HepG2 (cell line): ENCODE data around the gene PROM2. TPM values are rescaled to one million over a fixed set of nuclear protein-coding genes. Genes with fewer than 3 reads are reported as not detected.

Source experiments
- DMTF1 ChIP-seq: sonication (generic); formaldehyde crosslinking; IDR thresholded peaks from 2 replicates; pipeline ENCODE4 v1.4.0; 2020; ENCODE audit warnings: mild to moderate bottlenecking, missing genetic modification reagents
- HNF1B ChIP-seq: sonication (generic); formaldehyde crosslinking; IDR thresholded peaks from 2 replicates; pipeline ENCODE4 v1.5.1; 2020; ENCODE audit warnings: mild to moderate bottlenecking, moderate library complexity, missing genetic modification reagents
- HNF4G ChIP-seq, 2 experiments: sonication (generic) in 1 of 2; formaldehyde crosslinking in 1 of 2; IDR thresholded peaks; 2 replicates each; pipeline versions ENCODE4 v1.4.0 to v1.6.1; 2011 to 2020; ENCODE audit warnings: borderline replicate concordance in 2 of 2, low read depth in 2 of 2, mild to moderate bottlenecking in 2 of 2, low read length in 1 of 2, missing genetic modification reagents in 1 of 2, moderate library complexity in 1 of 2
- KDM2A ChIP-seq: sonication (generic); formaldehyde crosslinking; IDR thresholded peaks from 2 replicates; pipeline ENCODE4 v1.4.0; 2020; ENCODE audit warnings: low read depth, missing genetic modification reagents, borderline replicate concordance
- MIXL1 ChIP-seq: IDR thresholded peaks from 2 replicates; pipeline ENCODE4 v1.6.1; 2016
- MTA3 ChIP-seq: sonication (generic); formaldehyde crosslinking; IDR thresholded peaks from 2 replicates; pipeline ENCODE4 v1.4.0; 2020; ENCODE audit warnings: missing genetic modification reagents
- NFAT5 ChIP-seq: sonication (generic); formaldehyde crosslinking; IDR thresholded peaks from 2 replicates; pipeline ENCODE4 v1.4.0; 2020; ENCODE audit warnings: missing genetic modification reagents
- POGK ChIP-seq: sonication (generic); formaldehyde crosslinking; conservative IDR thresholded peaks from 2 replicates; pipeline ENCODE4 v1.8.0; 2022; ENCODE audit warnings: mild to moderate bottlenecking, moderate library complexity, missing genetic modification reagents
- SALL1 ChIP-seq: sonication (generic); formaldehyde crosslinking; IDR thresholded peaks from 2 replicates; pipeline ENCODE4 v1.8.0; 2022; ENCODE audit warnings: mild to moderate bottlenecking, missing genetic modification reagents
- TCF7L2 ChIP-seq: IDR thresholded peaks from 2 replicates; pipeline ENCODE4 v1.6.1; 2011; ENCODE audit warnings: mild to moderate bottlenecking, low read depth, low read length, moderate library complexity
- TEF ChIP-seq: sonication (generic); formaldehyde crosslinking; IDR thresholded peaks from 2 replicates; pipeline ENCODE4 v1.5.0; 2020; ENCODE audit warnings: missing genetic modification reagents
- TFAP4 ChIP-seq: sonication (generic); IDR thresholded peaks from 2 replicates; pipeline ENCODE4 v1.6.1; 2016; ENCODE audit warnings: low read depth, borderline replicate concordance
- ZBTB8A ChIP-seq: sonication (generic); formaldehyde crosslinking; IDR thresholded peaks from 2 replicates; pipeline ENCODE4 v1.4.0; 2020; ENCODE audit warnings: mild to moderate bottlenecking, low read depth, missing genetic modification reagents, borderline replicate concordance
- ZNF432 ChIP-seq: sonication (generic); formaldehyde crosslinking; IDR thresholded peaks from 2 replicates; pipeline ENCODE4 v1.5.0; 2020; ENCODE audit warnings: missing genetic modification reagents, mild to moderate bottlenecking, borderline replicate concordance
- ZNF552 ChIP-seq: sonication (generic); formaldehyde crosslinking; IDR thresholded peaks from 2 replicates; pipeline ENCODE4 v1.9.0; 2022; ENCODE audit warnings: missing genetic modification reagents, mild to moderate bottlenecking, borderline replicate concordance
- ZNF557 ChIP-seq: sonication (generic); formaldehyde crosslinking; IDR thresholded peaks from 2 replicates; pipeline ENCODE4 v1.4.0; 2020; ENCODE audit warnings: missing genetic modification reagents
- ZNF788 ChIP-seq: sonication (generic); formaldehyde crosslinking; IDR thresholded peaks from 2 replicates; pipeline ENCODE4 v1.5.0; 2020; ENCODE audit warnings: mild to moderate bottlenecking, missing genetic modification reagents, borderline replicate concordance
- polyA plus RNA-seq, 8 experiments: library from polyadenylated mRNA; depleted of rRNA in 3 of 8; stranded (reverse) in 7 of 8; unstranded in 1 of 8; fragments of >200 nt; fragmentation: Illumina TruSeq in 4 of 8; extraction: Trizol in 4 of 8; gene quantifications; 2 replicates each; pipeline versions ENCODE4 v1.2.1 to v1.2.3, GENCODE V29; 2011 to 2016; ENCODE audit warnings: low read depth in 4 of 8, missing spikeins in 1 of 8, mixed read lengths in 1 of 8; ENCODE audit not compliant: insufficient read depth in 1 of 8
- total RNA-seq, 5 experiments: library from RNA; depleted of rRNA; stranded (reverse); fragments of >200 nt; fragmentation: Illumina TruSeq; extraction: Trizol; gene quantifications; 2 replicates each; pipeline ENCODE4 v1.2.3, GENCODE V29; 2016; ENCODE audit warnings: low read depth in 1 of 5

Gene PROM2
- total and polyA plus RNA-seq, 2 of the 13 experiments (the other 11 are each of a cell fraction or from before 2014, with no cell fraction given): not detected

- TF ChIP-seq NFAT5 (CRISPR knock-in tag) (no peak), HNF4G (IDR thresholded peaks at IDR 0.05; ENCODE audit: borderline replicate concordance, low read depth, low read length) (peak; percentile 29; the same call in 1 of the 2 replicates), HNF4G (CRISPR knock-in tag; IDR thresholded peaks at IDR 0.05; ENCODE audit: borderline replicate concordance, low read depth) (no peak), KDM2A (CRISPR knock-in tag) (no peak), MIXL1 (CRISPR knock-in tag) (no peak), ZNF432 (no peak), HNF1B (CRISPR knock-in tag) (peak; percentile 43; the same call in 1 of the 2 replicates), MTA3 (CRISPR knock-in tag) (no peak), POGK (CRISPR knock-in tag) (no peak), ZNF557 (no peak), ZNF552 (CRISPR knock-in tag) (no peak), ZNF788 (CRISPR knock-in tag) (no peak), TEF (CRISPR knock-in tag) (no peak), TCF7L2 (no peak), TFAP4 (peak; percentile 80), ZBTB8A (CRISPR knock-in tag) (no peak), SALL1 (CRISPR knock-in tag) (peak; percentile 79), DMTF1 (no peak)
These were observed 42.5 kb upstream of the PROM2 start (continued) for GRCh38 chr2:95231723-95232122.
